ENCODE data around the gene NCOA3. TPM values are rescaled to one million over a fixed set of nuclear protein-coding genes. Genes with fewer than 3 reads are reported as not detected.

The NCOA3 gene
- polyA plus RNA-seq, 4 donors, result 30.8 to 41.2 (median 37.5) TPM

GRCh38 chr20:47620808-47621805 lies 119.4 kb downstream of the NCOA3 start:
- peak; percentile 21 to 51 (median 28) for DNase-seq (ENCODE audit: low read depth in 4 of 4, low spot score in 3 of 4)

DNA sequence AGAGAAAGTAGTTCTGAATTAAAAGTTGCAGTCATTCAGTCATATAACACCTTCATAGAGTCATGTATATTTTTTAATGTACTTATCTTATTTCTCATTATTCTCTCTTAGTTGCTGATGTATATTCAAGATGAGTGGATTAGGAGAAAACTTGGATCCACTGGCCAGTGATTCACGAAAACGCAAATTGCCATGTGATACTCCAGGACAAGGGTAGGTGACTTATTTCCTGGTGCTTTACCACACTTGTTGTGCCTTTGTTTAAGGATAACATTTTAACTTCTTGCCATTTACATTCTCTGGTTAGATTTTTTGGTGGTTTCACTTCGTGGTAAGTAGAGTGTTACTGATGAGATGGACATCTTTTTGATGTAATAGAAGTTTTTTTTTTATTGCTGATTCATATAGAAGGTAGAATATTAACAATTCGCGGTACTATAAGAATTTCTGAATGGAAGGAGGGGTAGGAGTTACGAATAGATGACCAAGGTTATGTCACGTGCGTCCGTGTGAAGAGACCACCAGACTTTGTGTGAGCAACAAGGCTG lies 120.5 kb downstream of the NCOA3 start:
- no peak for DNase-seq (ENCODE audit: low read depth in 4 of 4, low spot score in 3 of 4)

GRCh38 chr20:47623206-47623605 lies 121.5 kb downstream of the NCOA3 start:
- no peak for DNase-seq (ENCODE audit: low read depth in 4 of 4, low spot score in 3 of 4)

DNA sequence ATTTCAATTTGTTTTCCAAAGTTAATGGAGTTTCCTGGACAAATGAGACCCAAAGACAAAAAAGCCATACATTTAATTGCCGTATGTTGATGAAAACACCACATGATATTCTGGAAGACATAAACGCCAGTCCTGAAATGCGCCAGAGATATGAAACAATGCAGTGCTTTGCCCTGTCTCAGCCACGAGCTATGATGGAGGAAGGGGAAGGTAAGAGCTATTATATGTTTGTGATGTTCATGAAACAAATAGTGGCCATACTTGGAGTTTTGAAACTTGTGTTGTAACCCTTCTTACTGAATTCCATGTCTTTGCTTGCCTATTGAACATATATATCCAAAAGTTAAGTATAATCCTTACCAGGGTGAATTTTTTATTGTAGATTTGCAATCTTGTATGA lies 125.9 kb downstream of the NCOA3 start:
- no peak for DNase-seq (ENCODE audit: low read depth in 4 of 4, low spot score in 3 of 4)

- DNase-seq (ENCODE audit: low read depth in 4 of 4, low spot score in 3 of 4), result no peak
Observed at GRCh38 chr20:47629907-47630306, 128.2 kb downstream of the NCOA3 start.

DNA sequence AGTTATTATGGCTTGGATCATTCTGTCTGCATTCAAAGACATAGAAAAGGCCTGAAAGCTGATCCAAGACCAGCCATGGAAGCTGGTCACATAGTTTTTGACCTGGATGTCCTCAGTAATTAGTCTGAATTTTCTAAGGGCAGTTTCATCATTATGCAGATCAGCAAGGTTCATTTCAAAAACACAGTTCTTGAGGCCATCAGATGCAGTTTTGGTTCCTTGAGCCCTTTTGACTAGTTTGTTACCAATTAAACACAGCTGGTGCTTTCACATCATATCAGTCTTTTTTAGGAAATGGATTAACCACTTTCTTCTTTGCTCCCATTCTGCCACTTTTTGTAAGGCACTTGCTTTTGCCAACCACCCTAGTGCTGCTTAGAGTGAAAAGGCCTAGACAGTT lies 129.4 kb downstream of the NCOA3 start:
- no peak for DNase-seq (ENCODE audit: low read depth in 4 of 4, low spot score in 3 of 4)

- no peak for DNase-seq (ENCODE audit: low read depth in 4 of 4, low spot score in 3 of 4)
Observed at GRCh38 chr20:47635256-47635655, 133.6 kb downstream of the NCOA3 start.

GRCh38 chr20:47638851-47639250 lies 137.2 kb downstream of the NCOA3 start:
- no peak for DNase-seq (ENCODE audit: low read depth in 4 of 4, low spot score in 3 of 4)

- no peak for DNase-seq (ENCODE audit: low read depth in 4 of 4, low spot score in 3 of 4)
Observed at GRCh38 chr20:47642118-47642517, 140.4 kb downstream of the NCOA3 start.

GRCh38 chr20:47642624-47643023 lies 140.9 kb downstream of the NCOA3 start:
- no peak for DNase-seq (ENCODE audit: low read depth in 4 of 4, low spot score in 3 of 4)

- no peak for DNase-seq (ENCODE audit: low read depth in 4 of 4, low spot score in 3 of 4)
Observed at GRCh38 chr20:47645632-47646031, 143.9 kb downstream of the NCOA3 start.

GRCh38 chr20:47647994-47648393 lies 146.3 kb downstream of the NCOA3 start:
- no peak for DNase-seq (ENCODE audit: low read depth in 4 of 4, low spot score in 3 of 4)

GRCh38 chr20:47648943-47649342 lies 147.3 kb downstream of the NCOA3 start:
- DNase-seq (ENCODE audit: low read depth in 4 of 4, low spot score in 3 of 4), result no peak

GRCh38 chr20:47652301-47652700 lies 150.6 kb downstream of the NCOA3 start:
- DNase-seq (ENCODE audit: low read depth in 4 of 4, low spot score in 3 of 4), result no peak

GRCh38 chr20:47652794-47653193 lies 151.1 kb downstream of the NCOA3 start:
- DNase-seq (ENCODE audit: low read depth in 4 of 4, low spot score in 3 of 4), result no peak

GRCh38 chr20:47653869-47654268 lies 152.2 kb downstream of the NCOA3 start:
- no peak for DNase-seq (ENCODE audit: low read depth in 4 of 4, low spot score in 3 of 4)

DNA sequence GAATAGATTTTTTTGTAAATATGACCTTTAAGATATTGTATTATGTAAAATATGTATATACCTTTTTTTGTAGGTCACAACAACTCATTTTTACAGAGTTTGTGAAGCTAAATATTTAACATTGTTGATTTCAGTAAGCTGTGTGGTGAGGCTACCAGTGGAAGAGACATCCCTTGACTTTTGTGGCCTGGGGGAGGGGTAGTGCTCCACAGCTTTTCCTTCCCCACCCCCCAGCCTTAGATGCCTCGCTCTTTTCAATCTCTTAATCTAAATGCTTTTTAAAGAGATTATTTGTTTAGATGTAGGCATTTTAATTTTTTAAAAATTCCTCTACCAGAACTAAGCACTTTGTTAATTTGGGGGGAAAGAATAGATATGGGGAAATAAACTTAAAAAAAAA lies 152.7 kb downstream of the NCOA3 start:
- DNase-seq (ENCODE audit: low read depth in 4 of 4, low spot score in 3 of 4), result no peak

DNA sequence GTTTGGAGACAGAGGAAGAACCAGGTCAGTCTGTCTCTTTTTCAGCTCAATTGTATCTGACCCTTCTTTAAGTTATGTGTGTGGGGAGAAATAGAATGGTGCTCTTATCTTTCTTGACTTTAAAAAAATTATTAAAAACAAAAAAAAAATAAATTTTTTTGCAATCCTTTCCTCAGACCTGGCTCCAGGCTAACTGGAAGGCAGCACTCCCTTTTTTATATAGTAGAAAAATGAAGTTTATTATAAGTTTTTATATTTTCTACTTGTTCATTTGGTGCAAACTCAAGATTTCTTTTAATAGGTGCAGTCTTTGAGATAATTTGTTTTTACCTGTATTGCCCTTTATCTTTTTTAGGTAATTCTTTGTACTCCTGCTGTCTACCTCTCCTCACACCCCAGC lies 153.9 kb downstream of the NCOA3 start:
- DNase-seq (ENCODE audit: low read depth in 4 of 4, low spot score in 3 of 4), result no peak

DNA sequence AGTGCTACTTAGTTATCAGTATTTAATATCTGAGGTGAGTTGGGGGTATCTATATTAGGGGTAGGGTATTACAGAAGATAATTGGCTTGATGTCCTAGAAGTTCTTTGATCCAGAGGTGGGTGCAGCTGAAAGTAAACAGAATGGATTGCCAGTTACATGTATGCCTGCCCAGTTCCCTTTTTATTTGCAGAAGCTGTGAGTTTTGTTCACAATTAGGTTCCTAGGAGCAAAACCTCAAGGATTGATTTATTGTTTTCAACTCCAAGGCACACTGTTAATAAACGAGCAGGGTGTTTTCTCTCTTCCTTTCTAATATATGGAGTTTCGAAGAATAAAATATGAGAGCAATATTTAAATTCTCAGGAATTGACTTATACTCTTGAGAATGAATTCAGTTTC lies 154.6 kb downstream of the NCOA3 start:
- no peak for DNase-seq (ENCODE audit: low read depth in 4 of 4, low spot score in 3 of 4)

- DNase-seq (ENCODE audit: low read depth in 4 of 4, low spot score in 3 of 4), result no peak
Observed at GRCh38 chr20:47659904-47660601, 158.4 kb downstream of the NCOA3 start.

DNA sequence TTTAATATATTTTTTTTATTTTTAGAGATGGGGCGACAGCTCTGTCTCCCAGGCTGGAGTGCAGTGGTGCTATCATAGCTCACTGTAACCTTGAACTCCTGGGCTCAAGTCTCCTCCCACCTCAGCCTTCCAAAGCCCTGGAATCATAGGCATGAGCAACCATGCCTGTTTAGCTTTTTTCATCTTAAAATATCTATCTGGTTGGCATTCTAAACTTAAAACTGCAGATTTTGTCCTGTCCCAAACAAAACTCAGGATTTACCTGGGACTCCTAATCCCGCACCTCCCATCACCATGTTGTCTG lies 158.9 kb downstream of the NCOA3 start:
- DNase-seq (ENCODE audit: low read depth in 4 of 4, low spot score in 3 of 4), result no peak
